Fibroblast of lung (primary cell): ENCODE results near the gene SENP3. TPM values are rescaled to one million over a fixed set of nuclear protein-coding genes. Genes with fewer than 3 reads are reported as not detected.

Source experiments
- DNase-seq, 2 donors: peaks; one replicate each; pipeline versions ENCODE4 v3.0.0 to v3.0.0-alpha.2; 2010; ENCODE audit warnings: low read depth in 2 of 2
- H2AFZ ChIP-seq: 2 replicates; pipeline ENCODE4 v1.5.1; 2012; ENCODE audit warnings: low read length, control low read depth, inconsistent platforms
- H3K27ac ChIP-seq: 2 replicates; pipeline ENCODE4 v1.5.1; 2011; ENCODE audit warnings: low read length, control low read depth; ENCODE audit not compliant: insufficient read depth
- H3K27me3 ChIP-seq: 2 replicates; pipeline ENCODE4 v1.5.1; 2011; ENCODE audit warnings: mild to moderate bottlenecking, low read length; ENCODE audit not compliant: control insufficient read depth, insufficient read depth
- H3K36me3 ChIP-seq: 2 replicates; pipeline ENCODE4 v1.5.1; 2011; ENCODE audit warnings: low read length; ENCODE audit not compliant: control insufficient read depth, insufficient read depth
- H3K4me1 ChIP-seq: 2 replicates; pipeline ENCODE4 v1.5.1; 2011; ENCODE audit warnings: low read length; ENCODE audit not compliant: control insufficient read depth, insufficient read depth; ENCODE audit errors: extremely low read depth
- H3K4me2 ChIP-seq: 2 replicates; pipeline ENCODE4 v1.5.1; 2011; ENCODE audit warnings: low read length, control low read depth; ENCODE audit not compliant: insufficient read depth; ENCODE audit errors: extremely low read depth
- H3K4me3 ChIP-seq, 4 experiments: fragments of 200-600 bp in 1 of 4; sonication (generic) in 1 of 4; replicated peaks in 1 of 4; 2 replicates each; pipeline ENCODE4 v1.5.1; 2011 to 2016; ENCODE audit warnings: low read length in 4 of 4, low read depth in 3 of 4, mild to moderate bottlenecking in 3 of 4, control low read depth in 2 of 4, inconsistent platforms in 1 of 4, mixed read lengths in 1 of 4; ENCODE audit not compliant: insufficient read depth in 1 of 4; ENCODE audit errors: control extremely low read depth in 1 of 4
- H3K79me2 ChIP-seq: 2 replicates; pipeline ENCODE4 v1.5.1; 2012; ENCODE audit warnings: mild to moderate bottlenecking, low read length, inconsistent platforms; ENCODE audit not compliant: control insufficient read depth, insufficient read depth
- H3K9ac ChIP-seq: 2 replicates; pipeline ENCODE4 v1.5.1; 2011; ENCODE audit warnings: mild to moderate bottlenecking, low read length, control low read depth; ENCODE audit not compliant: insufficient read depth
- H3K9me3 ChIP-seq: 2 replicates; pipeline ENCODE4 v1.5.1; 2012; ENCODE audit warnings: low read depth, low read length; ENCODE audit not compliant: control insufficient read depth, insufficient read depth
- H4K20me1 ChIP-seq: 2 replicates; pipeline ENCODE4 v1.5.1; 2011; ENCODE audit warnings: low read length; ENCODE audit not compliant: control insufficient read depth, insufficient read depth; ENCODE audit errors: extremely low read depth
- EZH2 ChIP-seq: IDR thresholded peaks from 2 replicates; pipeline ENCODE4 v1.5.1; 2012; ENCODE audit warnings: low read length, control low read depth, mild to moderate bottlenecking; ENCODE audit errors: missing control alignments
- polyA minus RNA-seq: library from RNA; depleted of rRNA, polyadenylated mRNA; stranded (reverse); fragments of >200 nt; gene quantifications from 2 replicates; pipeline ENCODE4 v1.2.3, GENCODE V29; 2011; ENCODE audit warnings: low replicate concordance
- polyA plus RNA-seq, 2 donors: library from polyadenylated mRNA; depleted of rRNA in 1 of 2; stranded (reverse) in 1 of 2; unstranded in 1 of 2; fragments of >200 nt; gene quantifications; 2 replicates each; pipeline ENCODE4 v1.2.1, GENCODE V29; 2011 to 2012; ENCODE audit warnings: missing spikeins in 1 of 2
- total RNA-seq: library from RNA; depleted of rRNA; stranded (reverse); fragments of >200 nt; gene quantifications from 2 replicates; pipeline ENCODE4 v1.2.1, GENCODE V29; 2014
- TF ChIP-seq, protein P1 (sequence below), 2 donors: IDR thresholded peaks in 1 of 2; conservative IDR thresholded peaks in 1 of 2; 1 replicate in 1 of 2; 2 replicates in 1 of 2; pipeline ENCODE4 v1.5.1; 2011 to 2012; ENCODE audit warnings: low read length in 2 of 2, control low read depth in 1 of 2, inconsistent platforms in 1 of 2, low read depth in 1 of 2, mild to moderate bottlenecking in 1 of 2

SENP3 gene
- total RNA-seq (65.5 and 66.2 TPM in 2 replicates), polyA plus RNA-seq (67.6 and 118 TPM in 2 replicates), polyA minus RNA-seq (76.0 and 122 TPM in 2 replicates)
- 35.6 and 48.8 TPM in 2 replicates for polyA plus RNA-seq (2012)

DNA sequence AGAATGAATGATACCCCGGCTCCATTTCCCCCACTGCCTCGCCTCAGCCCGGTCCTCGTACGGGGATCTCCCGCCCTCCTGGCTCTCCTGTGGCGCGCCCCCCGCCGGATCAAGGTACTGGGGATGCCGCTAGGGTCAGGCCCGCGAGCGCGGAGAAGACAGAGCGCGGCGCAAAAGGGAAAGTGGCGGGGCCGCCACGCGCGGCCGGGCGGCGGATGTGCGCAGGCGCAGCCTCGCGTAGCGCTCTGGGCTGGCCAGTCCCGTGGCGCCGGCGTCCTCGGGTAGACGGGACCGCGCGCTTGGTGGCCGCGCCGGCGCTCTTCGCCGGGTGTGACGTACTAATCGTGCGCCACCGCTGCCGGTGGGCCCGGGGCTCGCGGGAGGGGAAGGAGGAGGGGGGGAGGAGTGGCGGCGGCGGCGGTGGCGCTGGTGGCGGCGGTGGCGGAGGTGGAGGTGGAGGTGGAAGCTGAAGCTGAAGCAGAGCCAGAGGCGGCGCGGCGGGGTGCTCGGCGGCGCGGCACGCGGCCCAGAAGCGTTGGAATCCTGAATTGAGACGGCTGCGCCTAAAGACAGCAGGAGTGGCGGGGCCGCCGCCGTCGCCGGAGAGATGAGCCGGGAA lies at the start of gene SENP3:
TSS of gene SENP3 (plus strand) at position 331 of the 619 bp plus-strand sequence. CDS start 1,158 bp downstream, outside the sequence.
- TF ChIP-seq, protein P1, sequence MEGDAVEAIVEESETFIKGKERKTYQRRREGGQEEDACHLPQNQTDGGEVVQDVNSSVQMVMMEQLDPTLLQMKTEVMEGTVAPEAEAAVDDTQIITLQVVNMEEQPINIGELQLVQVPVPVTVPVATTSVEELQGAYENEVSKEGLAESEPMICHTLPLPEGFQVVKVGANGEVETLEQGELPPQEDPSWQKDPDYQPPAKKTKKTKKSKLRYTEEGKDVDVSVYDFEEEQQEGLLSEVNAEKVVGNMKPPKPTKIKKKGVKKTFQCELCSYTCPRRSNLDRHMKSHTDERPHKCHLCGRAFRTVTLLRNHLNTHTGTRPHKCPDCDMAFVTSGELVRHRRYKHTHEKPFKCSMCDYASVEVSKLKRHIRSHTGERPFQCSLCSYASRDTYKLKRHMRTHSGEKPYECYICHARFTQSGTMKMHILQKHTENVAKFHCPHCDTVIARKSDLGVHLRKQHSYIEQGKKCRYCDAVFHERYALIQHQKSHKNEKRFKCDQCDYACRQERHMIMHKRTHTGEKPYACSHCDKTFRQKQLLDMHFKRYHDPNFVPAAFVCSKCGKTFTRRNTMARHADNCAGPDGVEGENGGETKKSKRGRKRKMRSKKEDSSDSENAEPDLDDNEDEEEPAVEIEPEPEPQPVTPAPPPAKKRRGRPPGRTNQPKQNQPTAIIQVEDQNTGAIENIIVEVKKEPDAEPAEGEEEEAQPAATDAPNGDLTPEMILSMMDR (conservative IDR thresholded peaks at IDR 0.05 in 1 of 2, IDR thresholded peaks at IDR 0.05 in 1 of 2; ENCODE audit: low read depth in 1 of 2, low read length in 2 of 2) = no peak
- no peak for TF ChIP-seq EZH2
- Histone ChIP-seq H3K79me2 (peaks cover 35% of the 10 kb centered on the region), H3K4me3 (peak within 1 kb of the TSS; percentile 82 to 87 (median 86)), H3K4me2 (peak within 1 kb of the TSS; percentile 96), H3K36me3 (peaks cover 19% of the 10 kb centered on the region), H3K4me1 (peaks cover 21% of the 10 kb centered on the region), H3K9ac (peak within 1 kb of the TSS; percentile 86), H2AFZ (peak within 1 kb of the TSS; percentile 68), H3K27me3 (no peaks in the 10 kb centered on the region), H3K27ac (peak within 1 kb of the TSS; percentile 80), H4K20me1 (no peaks in the 10 kb centered on the region), H3K9me3 (no peaks in the 10 kb centered on the region)
- DNase-seq = peak; percentile 85 to 91

DNA sequence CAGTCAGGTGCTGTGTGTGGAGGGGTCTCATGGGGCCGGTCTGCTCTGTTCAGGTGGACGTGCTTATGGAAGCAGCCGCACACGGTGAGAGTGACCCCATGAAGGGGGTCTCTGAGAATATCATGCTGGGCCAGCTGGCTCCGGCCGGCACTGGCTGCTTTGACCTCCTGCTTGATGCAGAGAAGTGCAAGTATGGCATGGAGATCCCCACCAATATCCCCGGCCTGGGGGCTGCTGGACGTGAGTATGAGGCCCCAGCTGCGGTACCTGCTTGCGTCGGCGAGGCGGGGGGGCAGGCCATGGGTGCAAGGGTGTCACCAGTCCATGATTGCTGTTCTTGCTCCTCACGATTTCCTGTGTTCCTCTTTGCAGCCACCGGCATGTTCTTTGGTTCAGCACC lies 49.6 kb upstream of the SENP3 start:
- H3K27ac ChIP-seq = no peak overlapping the region
- H3K36me3 ChIP-seq = peaks cover 40% of the 10 kb centered on the region
- no peak overlapping the region for H3K4me2 ChIP-seq
- no peaks in the 10 kb centered on the region for H3K4me1 ChIP-seq
- no peak overlapping the region for H2AFZ ChIP-seq
- H4K20me1 ChIP-seq = no peaks in the 10 kb centered on the region
- no peak for DNase-seq
- H3K4me3 ChIP-seq = no peak overlapping the region
- no peaks in the 10 kb centered on the region for H3K27me3 ChIP-seq
- H3K9me3 ChIP-seq = no peaks in the 10 kb centered on the region
- no peak overlapping the region for H3K9ac ChIP-seq
- TF ChIP-seq, protein P1 (conservative IDR thresholded peaks at IDR 0.05 in 1 of 2, IDR thresholded peaks at IDR 0.05 in 1 of 2; ENCODE audit: low read depth in 1 of 2, low read length in 2 of 2) = no peak
- no peak for TF ChIP-seq EZH2
- H3K79me2 ChIP-seq = no peaks in the 10 kb centered on the region

GRCh38 chr17:7512824-7513540 lies 48.7 kb upstream of the SENP3 start:
- no peak overlapping the region for H3K27ac ChIP-seq
- H3K4me1 ChIP-seq = no peaks in the 10 kb centered on the region
- H3K4me2 ChIP-seq = no peak overlapping the region
- no peak overlapping the region for H3K4me3 ChIP-seq
- no peak for DNase-seq
- H3K36me3 ChIP-seq = peaks cover 40% of the 10 kb centered on the region
- TF ChIP-seq EZH2 = no peak
- H3K27me3 ChIP-seq = no peaks in the 10 kb centered on the region
- H3K9ac ChIP-seq = peak overlapping the region; percentile 7
- no peaks in the 10 kb centered on the region for H4K20me1 ChIP-seq
- no peaks in the 10 kb centered on the region for H3K79me2 ChIP-seq
- no peaks in the 10 kb centered on the region for H3K9me3 ChIP-seq
- no peak overlapping the region for H2AFZ ChIP-seq
